Measurements from ENCODE around the gene ROBO2.

Gene ROBO2

GRCh38 chr3:77411334-77411733 is 371.4 kb downstream of the ROBO2 start:
- no peak for DNase-seq (ENCODE audit: low read depth)

DNA sequence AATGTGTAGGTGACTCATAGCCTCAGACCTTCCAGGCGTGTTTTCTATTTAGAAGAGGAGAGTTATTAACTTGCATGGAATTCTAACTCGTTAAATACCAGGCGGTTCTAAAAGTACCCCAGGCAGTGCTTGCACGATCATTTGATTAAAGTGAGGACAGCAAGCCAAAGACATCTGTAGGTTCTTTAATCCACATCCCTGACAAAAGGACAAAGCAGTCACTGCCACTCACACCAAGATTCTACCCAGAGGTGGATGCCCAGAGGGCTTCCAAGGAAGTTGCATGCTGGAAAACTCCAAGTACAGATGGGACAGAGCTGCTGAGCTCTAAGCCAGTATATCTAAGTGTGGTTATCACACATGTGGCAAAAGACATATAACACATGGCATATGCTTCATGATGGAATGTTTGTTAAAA is 372.1 kb downstream of the ROBO2 start:
- no peak for DNase-seq (ENCODE audit: low read depth)

GRCh38 chr3:77412584-77412983 is 372.7 kb downstream of the ROBO2 start:
- DNase-seq (ENCODE audit: low read depth) = no peak

GRCh38 chr3:77414881-77415280 is 375.0 kb downstream of the ROBO2 start:
- DNase-seq (ENCODE audit: low read depth) = no peak

DNA sequence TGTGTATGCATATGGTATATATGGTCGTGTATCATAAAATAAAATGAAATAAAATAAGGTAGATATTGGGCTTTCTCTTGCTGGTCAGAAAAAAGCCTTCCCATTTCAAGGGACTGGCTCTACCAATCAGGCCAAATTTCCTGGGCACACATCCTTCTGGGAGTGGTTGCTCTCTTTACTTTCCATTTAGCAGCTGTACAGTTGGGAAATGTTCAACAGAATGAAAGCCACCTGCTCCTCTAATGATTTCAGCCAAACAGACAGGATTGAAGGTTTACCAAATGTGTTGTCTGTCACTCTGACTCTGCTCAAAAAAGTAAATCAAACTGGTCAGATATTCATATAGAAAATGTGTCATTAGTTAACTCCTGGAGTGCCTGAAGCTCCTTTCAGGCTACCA is 380.4 kb downstream of the ROBO2 start:
- DNase-seq (ENCODE audit: low read depth) = no peak

- DNase-seq (ENCODE audit: low read depth) = no peak
Observed at GRCh38 chr3:77421916-77422315, 382.0 kb downstream of the ROBO2 start.

DNA sequence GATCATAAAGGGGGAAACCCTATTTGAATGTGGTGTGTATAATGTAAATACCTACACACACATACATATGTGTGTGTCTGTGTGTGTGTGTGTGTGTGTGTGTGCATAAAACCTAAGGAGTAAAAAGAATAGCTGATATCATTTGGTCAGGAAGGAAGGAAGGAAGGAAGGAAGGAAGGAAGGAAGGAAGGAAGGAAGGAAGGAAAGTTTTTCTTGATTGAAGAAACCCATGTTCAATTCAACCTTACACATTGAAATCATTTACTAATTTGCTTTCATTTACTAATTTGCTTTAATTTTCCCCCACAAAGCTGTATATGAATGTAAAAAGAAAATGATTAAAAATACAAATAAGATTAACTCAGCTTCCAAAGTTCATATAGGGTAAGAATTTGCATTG is 386.6 kb downstream of the ROBO2 start:
- DNase-seq (ENCODE audit: low read depth) = no peak

- no peak for DNase-seq (ENCODE audit: low read depth)
Observed at GRCh38 chr3:77427528-77427927, 387.6 kb downstream of the ROBO2 start.

- DNase-seq (ENCODE audit: low read depth) = no peak
Observed at GRCh38 chr3:77436908-77437307, 397.0 kb downstream of the ROBO2 start.

DNA sequence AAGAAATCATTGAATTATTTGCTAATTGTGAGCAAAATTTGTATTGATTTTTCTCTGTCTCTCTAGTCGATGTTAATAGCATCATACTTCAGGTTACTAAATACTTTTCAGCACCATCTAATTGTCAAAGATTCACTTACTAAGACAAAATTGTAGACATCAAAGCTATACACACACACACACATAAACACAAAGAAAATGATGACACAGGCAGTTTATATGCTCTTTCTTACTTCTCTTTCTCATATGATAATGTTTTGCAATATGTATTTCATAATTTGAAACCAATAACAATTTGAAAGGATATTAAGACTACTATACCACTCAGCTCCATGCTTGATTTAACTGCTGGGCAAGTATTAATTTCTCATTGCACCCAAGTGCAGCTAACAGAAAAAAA is 406.2 kb downstream of the ROBO2 start:
- no peak for DNase-seq (ENCODE audit: low read depth)

- DNase-seq (ENCODE audit: low read depth) = no peak
Observed at GRCh38 chr3:77446761-77447160, 406.9 kb downstream of the ROBO2 start.

- DNase-seq (ENCODE audit: low read depth) = no peak
Observed at GRCh38 chr3:77449459-77450350, 409.8 kb downstream of the ROBO2 start.

DNA sequence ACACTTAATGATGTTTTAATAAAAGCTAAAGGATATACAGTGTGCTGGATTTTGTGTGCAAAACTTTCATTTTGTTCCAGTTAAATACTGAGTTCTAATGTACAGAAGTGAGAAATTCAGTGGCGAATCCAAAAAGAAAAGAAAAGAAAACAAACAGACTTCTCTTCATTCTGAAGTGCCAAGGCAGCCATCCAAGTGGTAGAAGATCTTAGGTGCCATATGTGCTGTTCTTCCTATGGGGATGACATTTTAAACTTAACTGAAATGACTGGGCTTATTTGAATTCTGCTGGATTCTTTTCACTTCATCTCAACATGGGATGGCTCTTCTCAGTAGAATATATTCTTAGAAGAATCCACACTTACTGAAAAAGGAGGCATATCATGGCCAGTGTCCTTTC is 416.5 kb downstream of the ROBO2 start:
- DNase-seq (ENCODE audit: low read depth) = no peak

- DNase-seq (ENCODE audit: low read depth) = no peak
Observed at GRCh38 chr3:77456906-77457305, 417.0 kb downstream of the ROBO2 start.

DNA sequence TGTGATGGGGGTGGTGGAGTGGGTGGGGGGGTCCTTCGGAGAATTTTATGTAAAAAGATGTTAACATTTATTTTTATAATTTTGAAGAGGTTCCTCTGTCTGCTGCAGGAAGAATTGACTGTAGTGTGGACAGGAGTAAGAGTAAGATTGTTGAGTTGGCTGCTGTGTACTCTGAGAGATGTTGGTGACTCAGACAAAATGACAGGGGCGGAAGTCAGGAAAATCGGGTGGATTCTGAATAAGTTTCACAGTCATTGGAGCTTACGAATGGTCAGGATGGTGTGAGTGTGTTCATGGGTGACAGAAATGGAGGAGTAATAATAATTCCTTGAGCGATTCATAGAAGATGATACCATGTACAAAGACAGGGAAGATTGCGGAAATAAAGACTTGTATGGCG is 420.0 kb downstream of the ROBO2 start:
- no peak for DNase-seq (ENCODE audit: low read depth)

GRCh38 chr3:77460326-77460725 is 420.4 kb downstream of the ROBO2 start:
- no peak for DNase-seq (ENCODE audit: low read depth)

- DNase-seq (ENCODE audit: low read depth) = no peak
Observed at GRCh38 chr3:77462951-77463350, 423.1 kb downstream of the ROBO2 start.

DNA sequence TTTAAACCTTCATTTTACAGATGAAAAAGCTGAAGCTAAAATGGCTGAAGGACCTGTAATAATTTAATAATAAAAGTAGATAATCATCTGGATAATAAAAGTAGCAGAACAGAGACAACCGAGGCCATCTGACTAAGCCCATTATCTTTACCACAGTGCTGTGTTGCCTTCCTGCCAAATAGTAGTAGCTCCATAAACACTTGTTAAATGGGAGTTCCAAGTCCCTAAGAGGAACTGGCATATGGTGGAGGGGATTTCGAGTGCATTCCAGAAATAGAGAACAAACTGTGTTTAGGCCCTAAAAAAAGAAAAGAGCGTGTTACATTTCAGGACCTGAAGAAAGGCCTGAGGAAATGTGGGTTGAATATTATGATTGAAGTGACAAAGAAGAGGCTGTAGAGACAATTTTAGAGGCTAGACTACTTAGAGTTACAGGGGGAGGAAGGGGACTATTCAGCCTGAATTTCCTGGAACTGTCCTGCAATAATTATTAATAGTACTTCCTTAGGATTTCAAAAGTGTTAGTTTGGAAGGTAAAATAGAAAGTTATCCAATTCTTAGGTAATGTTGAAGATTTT is 424.3 kb downstream of the ROBO2 start:
- no peak for DNase-seq (ENCODE audit: low read depth)

DNA sequence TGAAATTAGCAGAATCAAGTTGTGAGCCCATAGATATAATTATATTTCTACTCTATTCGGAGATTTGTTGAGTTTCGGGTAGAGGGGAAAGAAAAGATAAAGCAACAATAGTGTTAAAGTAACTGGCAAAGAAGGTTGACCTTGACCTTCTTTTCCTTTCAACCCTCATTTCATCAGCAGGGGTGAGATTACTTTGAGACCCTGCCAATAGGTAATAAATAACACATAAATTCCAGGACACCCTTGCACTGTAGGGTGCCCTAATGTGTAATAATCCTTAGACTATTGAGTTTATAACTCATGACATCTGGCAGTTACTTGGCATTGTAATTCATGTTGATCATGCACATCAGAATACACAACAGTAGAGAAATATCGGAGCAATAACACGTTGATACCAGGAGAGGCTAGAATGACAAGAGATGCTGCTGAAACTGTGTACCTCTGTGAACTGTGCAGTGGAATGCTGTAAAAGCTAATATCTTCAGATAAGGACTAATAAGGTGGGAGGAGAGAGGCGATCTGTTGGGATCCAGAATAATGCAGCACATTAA is 426.7 kb downstream of the ROBO2 start:
- DNase-seq (ENCODE audit: low read depth) = no peak

- DNase-seq (ENCODE audit: low read depth) = no peak
Observed at GRCh38 chr3:77467702-77468625, 428.1 kb downstream of the ROBO2 start.

GRCh38 chr3:77468626-77469020 is 428.7 kb downstream of the ROBO2 start:
- DNase-seq (ENCODE audit: low read depth) = no peak

DNA sequence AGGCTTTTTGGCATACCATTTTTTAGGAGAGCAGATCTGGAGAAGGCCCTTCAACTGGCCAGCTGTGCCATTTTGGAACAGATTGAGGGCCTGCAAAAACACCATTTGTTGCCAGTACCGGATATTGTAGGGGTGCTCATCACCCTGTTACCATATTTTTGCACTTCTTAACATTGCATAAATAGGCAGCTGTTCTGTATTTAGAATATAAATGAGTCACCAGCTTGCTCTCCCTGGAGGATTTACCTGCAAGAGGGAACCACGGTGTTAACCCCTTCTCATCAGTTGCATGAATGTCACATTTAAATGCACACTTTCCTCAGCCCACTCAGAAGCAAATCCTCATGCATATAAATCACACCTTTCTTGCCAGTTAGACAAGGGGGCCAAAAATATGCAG is 435.6 kb downstream of the ROBO2 start:
- DNase-seq (ENCODE audit: low read depth) = no peak

Data from stimulated activated CD8-positive, alpha-beta memory T cell treated with anti-CD3 and anti-CD28 coated beads, Interleukin-4, amount 100 ng/mL, for 24 hours (primary cell).